K562 treated with DMSO at 1 percent for 24 hours (cell line): ENCODE results near the gene SPHKAP. TPM values are rescaled to one million over a fixed set of nuclear protein-coding genes. Genes with fewer than 3 reads are reported as not detected.

Experiments used
- total RNA-seq: library from RNA; unstranded; fragments of 300-600 nt; gene quantifications from 2 replicates; pipeline ENCODE4 v1.2.3, GENCODE V29; 2022; ENCODE audit warnings: low read depth; ENCODE audit not compliant: insufficient read depth

The SPHKAP gene
- not detected in 2 replicates for total RNA-seq

GRCh38 chr2:228181098-228182019 is at the start of gene SPHKAP:
SPHKAP (minus strand) TSS chr2:228181687; CDS start chr2:228181598, 89 bp downstream.

